IMR-90 (cell line): ENCODE results near the gene UNK.

Source experiments
- CHD1 ChIP-seq: IDR thresholded peaks from 2 replicates; pipeline ENCODE4 v1.6.1; 2012; ENCODE audit warnings: low read depth, low read length, improper control_type of control experiment
- CTCF ChIP-seq: conservative IDR thresholded peaks from 2 replicates; pipeline ENCODE4 v1.5.1; 2012; ENCODE audit warnings: mild to moderate bottlenecking, low read depth, low read length, improper control_type of control experiment
- MAZ ChIP-seq: IDR thresholded peaks from 2 replicates; pipeline ENCODE4 v1.6.1; 2012; ENCODE audit warnings: low read depth, mild to moderate bottlenecking, low read length, improper control_type of control experiment, moderate library complexity, borderline replicate concordance
- NFE2L2 ChIP-seq: fragments of 150-350 bp; IDR thresholded peaks from 2 replicates; pipeline ENCODE4 v1.6.1; 2016; ENCODE audit warnings: low read depth, mild to moderate bottlenecking, low read length
- POLR2A ChIP-seq: IDR thresholded peaks from 2 replicates; pipeline ENCODE4 v1.6.1; 2012; ENCODE audit warnings: mild to moderate bottlenecking, low read depth, low read length
- RAD21 ChIP-seq: IDR thresholded peaks from 2 replicates; pipeline ENCODE4 v1.6.1; 2012; ENCODE audit warnings: low read length, improper control_type of control experiment
- RCOR1 ChIP-seq: IDR thresholded peaks from 2 replicates; pipeline ENCODE4 v1.6.1; 2012; ENCODE audit warnings: mild to moderate bottlenecking, low read length, improper control_type of control experiment; ENCODE audit not compliant: insufficient replicate concordance
- RFX5 ChIP-seq: IDR thresholded peaks from 2 replicates; pipeline ENCODE4 v1.8.0; 2012; ENCODE audit warnings: low read depth, mild to moderate bottlenecking, low read length, moderate library complexity

GRCh38 chr17:75874323-75875181, 89.9 kb downstream of the UNK start:
- TF ChIP-seq CTCF (no peak), POLR2A (no peak), RFX5 (no peak), NFE2L2 (no peak), CHD1 (no peak), MAZ (no peak), RAD21 (no peak), RCOR1 (no peak)
